OCI-LY7 (cell line): ENCODE results near the gene ENOX2. TPM values are rescaled to one million over a fixed set of nuclear protein-coding genes. Genes with fewer than 3 reads are reported as not detected.

ENCODE experiments used
- BruUV-seq: library from RNA; stranded (reverse); fragments of 400-500 nt; replicated peaks from 2 replicates; lab custom pipeline; 2021; lab: Mats Ljungman, UMichigan
- CTCF ChIA-PET: fragments of 300-600 bp; sonication (Branson Sonifier 250); formaldehyde crosslinking; loops from one replicate; lab custom pipeline; 2022; ENCODE audit warnings: antibody characterized with exemption; ENCODE audit not compliant: unreplicated experiment; lab: Charles Lee
- POLR2A ChIA-PET: fragments of 300-600 bp; sonication (Branson Sonifier 250); formaldehyde crosslinking; loops from one replicate; lab custom pipeline; 2022; ENCODE audit warnings: antibody characterized with exemption; lab: Charles Lee
- DNase-seq: peaks from one replicate; pipeline ENCODE4 v3.0.0-alpha.2; 2015; ENCODE audit warnings: low spot score
- H2AFZ ChIP-seq: fragments of 200-600 bp; sonication (generic), shearing (Covaris generic); 2 replicates; pipeline ENCODE4 v1.6.1; 2014; ENCODE audit warnings: mild to moderate bottlenecking, antibody characterized with exemption, low read length, moderate library complexity
- H3K27ac ChIP-seq: fragments of 200-600 bp; sonication (generic); 2 replicates; pipeline ENCODE4 v1.5.1; 2014; ENCODE audit warnings: mixed run types, low read depth, mild to moderate bottlenecking, moderate library complexity, low read length, inconsistent platforms; ENCODE audit not compliant: poor library complexity, severe bottlenecking
- H3K36me3 ChIP-seq: fragments of 200-600 bp; sonication (generic); 2 replicates; pipeline ENCODE4 v1.6.1; 2014; ENCODE audit warnings: mild to moderate bottlenecking, antibody characterized with exemption, low read length, moderate library complexity, mixed read lengths; ENCODE audit not compliant: insufficient read depth
- H3K4me1 ChIP-seq: fragments of 200-600 bp; sonication (generic); 2 replicates; pipeline ENCODE4 v1.5.1; 2014; ENCODE audit warnings: mild to moderate bottlenecking, low read length; ENCODE audit not compliant: insufficient read depth, poor library complexity, severe bottlenecking
- H3K4me2 ChIP-seq: fragments of 200-600 bp; sonication (generic); 2 replicates; pipeline ENCODE4 v1.6.1; 2014; ENCODE audit warnings: mild to moderate bottlenecking, low read length
- H3K4me3 ChIP-seq: fragments of 200-600 bp; sonication (generic); 2 replicates; pipeline ENCODE4 v1.5.1; 2014; ENCODE audit warnings: mild to moderate bottlenecking, low read depth, low read length; ENCODE audit not compliant: poor library complexity, severe bottlenecking
- H3K79me2 ChIP-seq: fragments of 200-600 bp; sonication (generic); 2 replicates; pipeline ENCODE4 v1.6.1; 2016; ENCODE audit warnings: low read depth, mild to moderate bottlenecking, low read length, moderate library complexity, mixed read lengths; ENCODE audit not compliant: insufficient read depth
- H3K9me2 ChIP-seq: fragments of 200-600 bp; sonication (generic); 2 replicates; pipeline ENCODE4 v1.6.1; 2016; ENCODE audit warnings: mild to moderate bottlenecking, low read length, mixed read lengths; ENCODE audit not compliant: insufficient read depth
- H3K9me3 ChIP-seq: fragments of 200-600 bp; sonication (generic); 2 replicates; pipeline ENCODE4 v1.6.1; 2014; ENCODE audit warnings: mild to moderate bottlenecking, mixed run types, low read length, mixed read lengths
- H4K20me1 ChIP-seq: fragments of 200-600 bp; sonication (generic); 2 replicates; pipeline ENCODE4 v1.6.1; 2014; ENCODE audit warnings: mild to moderate bottlenecking, antibody characterized with exemption, low read length, moderate library complexity, mixed read lengths; ENCODE audit not compliant: insufficient read depth
- CTCF ChIP-seq: fragments of 200-600 bp; sonication (generic); conservative IDR thresholded peaks from 2 replicates; pipeline ENCODE4 v1.5.1; 2014; ENCODE audit warnings: mild to moderate bottlenecking, antibody characterized with exemption, low read length, moderate library complexity, mixed read lengths
- EZH2phosphoT487 ChIP-seq: fragments of 200-600 bp; sonication (generic); IDR thresholded peaks from 2 replicates; pipeline ENCODE4 v1.6.1; 2018; ENCODE audit warnings: low read depth, borderline replicate concordance, mild to moderate bottlenecking, mixed run types, antibody characterized with exemption, low read length, moderate library complexity, mixed read lengths
- intact Hi-C: fragments of 100-400 bp; cut with micrococcal nuclease; formaldehyde crosslinking; loops from one replicate; pipeline ENCODE4 v1.10.0; 2022; ENCODE audit not compliant: unreplicated experiment
- total RNA-seq, 2 experiments: library from RNA; depleted of rRNA in 1 of 2; stranded (reverse); fragments of >200 nt in 1 of 2; shearing (Covaris generic) in 1 of 2; gene quantifications; 2 replicates each; pipeline ENCODE4 v1.2.3, GENCODE V29; 2014 to 2022

Gene ENOX2
- total RNA-seq, 2 experiments from 2014 or later: 5.0 to 11.9 TPM

GRCh38 chrX:130696542-130696941 is 206.5 kb downstream of the ENOX2 start:
- H3K9me3 ChIP-seq: no peaks in the 10 kb centered on the region
- BruUV-seq: no TSS peak
- H3K79me2 ChIP-seq: no peaks in the 10 kb centered on the region
- intact Hi-C loops: no loop called here
- H3K4me1 ChIP-seq: peaks cover 5% of the 10 kb centered on the region
- no peaks in the 10 kb centered on the region for H4K20me1 ChIP-seq
- DNase-seq: peak; percentile 10
- ChIA-PET POLR2A (interaction anchor here (1.0 to 1.3 kb wide), 2 partner anchors 9 to 23 kb away, joined by 4 to 7 read pairs; no protein-coding TSS in a partner anchor), CTCF (no interaction called here)
- no peak overlapping the region for H3K27ac ChIP-seq
- H3K4me3 ChIP-seq: no peak overlapping the region
- no peaks in the 10 kb centered on the region for H3K9me2 ChIP-seq
- TF ChIP-seq EZH2phosphoT487 (no peak), CTCF (no peak)
- no peak overlapping the region for H2AFZ ChIP-seq
- no peak overlapping the region for H3K4me2 ChIP-seq
- no peaks in the 10 kb centered on the region for H3K36me3 ChIP-seq

- Histone ChIP-seq H3K27ac (no peak overlapping the region), H3K9me3 (no peaks in the 10 kb centered on the region), H4K20me1 (no peaks in the 10 kb centered on the region), H3K4me3 (no peak overlapping the region), H2AFZ (no peak overlapping the region), H3K9me2 (no peaks in the 10 kb centered on the region), H3K79me2 (no peaks in the 10 kb centered on the region), H3K36me3 (no peaks in the 10 kb centered on the region), H3K4me1 (peaks cover 5% of the 10 kb centered on the region), H3K4me2 (no peak overlapping the region)
- intact Hi-C loops: no loop called here
- POLR2A ChIA-PET: interaction anchor here (1.0 to 1.3 kb wide), 2 partner anchors 8 to 23 kb away, joined by 4 to 7 read pairs; no protein-coding TSS in a partner anchor
- DNase-seq: no peak
- no TSS peak for BruUV-seq
- CTCF ChIA-PET: no interaction called here
- TF ChIP-seq EZH2phosphoT487 (no peak), CTCF (no peak)
These were observed 207.1 kb downstream of the ENOX2 start for GRCh38 chrX:130695931-130696330.

GRCh38 chrX:130694983-130695382 is 208.0 kb downstream of the ENOX2 start:
- POLR2A ChIA-PET: no interaction called here

More at GRCh38 chrX:130694983-130695382, 208.0 kb downstream of the ENOX2 start:
- CTCF ChIA-PET: no interaction called here
- Histone ChIP-seq H3K4me3 (no peak overlapping the region), H3K9me2 (no peaks in the 10 kb centered on the region), H4K20me1 (no peaks in the 10 kb centered on the region), H3K4me1 (peaks cover 5% of the 10 kb centered on the region), H3K36me3 (no peaks in the 10 kb centered on the region), H3K4me2 (no peak overlapping the region), H2AFZ (no peak overlapping the region), H3K9me3 (no peaks in the 10 kb centered on the region), H3K79me2 (no peaks in the 10 kb centered on the region), H3K27ac (no peak overlapping the region)
- TF ChIP-seq CTCF (no peak), EZH2phosphoT487 (no peak)
- no TSS peak for BruUV-seq
- DNase-seq: no peak
- intact Hi-C loops: no loop called here
